GM12865 (cell line): ENCODE results near the gene IQCN.

ENCODE experiments used
- DNase-seq: peaks from one replicate; pipeline ENCODE4 v3.0.0; 2010; ENCODE audit warnings: low read depth
- H3K4me3 ChIP-seq: 2 replicates; pipeline ENCODE4 v1.5.1; 2011; ENCODE audit warnings: mild to moderate bottlenecking, low read depth, low read length, control low read depth
- TF ChIP-seq, protein P1 (sequence below): IDR thresholded peaks from 2 replicates; pipeline ENCODE4 v1.5.1; 2011; ENCODE audit warnings: low read length, control low read depth, low read depth, inconsistent platforms; ENCODE audit not compliant: insufficient read depth; ENCODE audit errors: missing control alignments

The IQCN gene

DNA sequence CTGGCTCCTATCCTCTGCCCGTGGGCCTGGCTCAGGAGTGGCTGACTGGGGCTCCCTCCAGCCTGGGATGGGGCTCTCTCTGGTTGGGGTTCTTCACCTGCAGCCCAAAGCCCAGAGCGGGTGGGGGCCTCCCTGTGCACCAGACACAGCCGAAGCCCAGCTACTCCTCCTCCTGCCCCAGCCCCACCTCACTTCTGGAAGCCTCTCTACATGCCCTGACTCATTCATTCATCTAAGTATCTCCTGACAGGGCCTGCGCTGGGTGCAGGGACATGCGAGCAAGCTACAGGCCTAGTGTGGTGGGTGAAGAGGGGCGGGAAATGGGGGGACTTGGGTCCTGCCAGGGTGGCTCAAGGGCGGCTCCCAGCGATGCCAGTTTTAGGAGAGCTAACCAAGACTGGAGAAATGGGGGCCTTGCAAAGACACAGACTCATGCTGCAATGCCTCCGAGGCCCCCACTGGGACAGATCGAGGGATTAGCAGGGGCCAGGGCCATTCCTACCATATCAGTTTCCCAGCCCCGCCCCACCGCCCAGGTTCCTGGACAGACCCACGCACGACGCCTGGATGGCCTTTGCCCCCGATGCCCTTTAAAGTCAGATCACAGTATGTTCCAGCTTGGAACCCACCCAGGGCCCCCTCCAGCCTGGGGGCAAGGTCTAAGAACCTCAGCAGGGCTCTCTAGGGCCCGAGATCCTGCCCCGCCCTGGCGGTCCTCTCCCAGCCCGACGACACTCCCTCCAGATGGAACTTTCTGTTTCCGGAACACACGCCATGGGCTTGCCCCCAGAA lies 36.1 kb upstream of the IQCN start:
- TF ChIP-seq, protein P1, sequence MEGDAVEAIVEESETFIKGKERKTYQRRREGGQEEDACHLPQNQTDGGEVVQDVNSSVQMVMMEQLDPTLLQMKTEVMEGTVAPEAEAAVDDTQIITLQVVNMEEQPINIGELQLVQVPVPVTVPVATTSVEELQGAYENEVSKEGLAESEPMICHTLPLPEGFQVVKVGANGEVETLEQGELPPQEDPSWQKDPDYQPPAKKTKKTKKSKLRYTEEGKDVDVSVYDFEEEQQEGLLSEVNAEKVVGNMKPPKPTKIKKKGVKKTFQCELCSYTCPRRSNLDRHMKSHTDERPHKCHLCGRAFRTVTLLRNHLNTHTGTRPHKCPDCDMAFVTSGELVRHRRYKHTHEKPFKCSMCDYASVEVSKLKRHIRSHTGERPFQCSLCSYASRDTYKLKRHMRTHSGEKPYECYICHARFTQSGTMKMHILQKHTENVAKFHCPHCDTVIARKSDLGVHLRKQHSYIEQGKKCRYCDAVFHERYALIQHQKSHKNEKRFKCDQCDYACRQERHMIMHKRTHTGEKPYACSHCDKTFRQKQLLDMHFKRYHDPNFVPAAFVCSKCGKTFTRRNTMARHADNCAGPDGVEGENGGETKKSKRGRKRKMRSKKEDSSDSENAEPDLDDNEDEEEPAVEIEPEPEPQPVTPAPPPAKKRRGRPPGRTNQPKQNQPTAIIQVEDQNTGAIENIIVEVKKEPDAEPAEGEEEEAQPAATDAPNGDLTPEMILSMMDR = no peak
- H3K4me3 ChIP-seq = no peak overlapping the region
- DNase-seq = no peak

DNA sequence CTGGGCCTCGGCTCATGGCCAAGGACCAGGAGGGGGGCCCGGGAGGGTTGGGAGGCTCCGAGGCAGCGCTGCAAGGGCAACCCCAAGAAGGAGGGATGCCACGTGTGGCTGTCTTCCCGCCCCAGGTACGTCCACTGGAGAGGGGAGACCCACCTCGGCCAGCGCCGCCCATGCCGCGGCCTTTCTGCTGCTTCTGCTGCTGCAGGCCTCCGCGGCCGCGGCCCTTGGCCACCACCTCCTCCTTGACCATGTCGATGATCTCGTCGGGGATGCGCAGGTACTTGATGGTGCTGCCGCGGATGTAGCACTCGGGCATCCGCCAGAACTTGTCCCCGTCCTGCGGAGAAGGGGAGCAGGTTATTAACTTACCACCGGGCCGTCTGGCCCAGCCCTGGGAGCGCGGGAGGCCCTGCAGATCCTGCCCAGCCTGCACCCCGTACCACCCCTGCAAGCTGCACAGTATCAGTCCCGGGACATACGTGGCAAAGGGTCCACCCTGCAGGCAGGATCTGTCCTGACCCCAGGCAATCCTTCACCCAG lies 35.3 kb upstream of the IQCN start:
- no peak overlapping the region for H3K4me3 ChIP-seq
- no peak for DNase-seq
- TF ChIP-seq, protein P1 = no peak

DNA sequence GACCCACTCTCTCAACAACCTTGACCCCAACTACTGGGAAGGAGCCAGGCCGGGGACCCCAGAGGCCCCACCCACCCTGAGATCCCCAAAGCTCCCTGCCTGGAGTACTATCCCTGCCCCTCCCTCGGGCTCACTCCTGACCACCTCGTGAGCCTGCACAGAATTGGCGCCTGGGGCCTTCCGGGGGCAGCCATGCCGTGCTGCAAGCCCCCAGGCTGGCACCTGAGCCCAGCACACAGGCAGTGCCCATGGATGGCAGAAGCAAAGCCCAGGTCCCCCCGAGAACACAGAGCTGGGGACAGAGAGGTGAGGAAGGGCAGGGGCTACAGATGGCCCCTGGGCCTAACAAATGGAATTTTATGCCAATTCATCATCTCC lies 34.7 kb upstream of the IQCN start:
- no peak overlapping the region for H3K4me3 ChIP-seq
- TF ChIP-seq, protein P1 = no peak
- DNase-seq = no peak

DNA sequence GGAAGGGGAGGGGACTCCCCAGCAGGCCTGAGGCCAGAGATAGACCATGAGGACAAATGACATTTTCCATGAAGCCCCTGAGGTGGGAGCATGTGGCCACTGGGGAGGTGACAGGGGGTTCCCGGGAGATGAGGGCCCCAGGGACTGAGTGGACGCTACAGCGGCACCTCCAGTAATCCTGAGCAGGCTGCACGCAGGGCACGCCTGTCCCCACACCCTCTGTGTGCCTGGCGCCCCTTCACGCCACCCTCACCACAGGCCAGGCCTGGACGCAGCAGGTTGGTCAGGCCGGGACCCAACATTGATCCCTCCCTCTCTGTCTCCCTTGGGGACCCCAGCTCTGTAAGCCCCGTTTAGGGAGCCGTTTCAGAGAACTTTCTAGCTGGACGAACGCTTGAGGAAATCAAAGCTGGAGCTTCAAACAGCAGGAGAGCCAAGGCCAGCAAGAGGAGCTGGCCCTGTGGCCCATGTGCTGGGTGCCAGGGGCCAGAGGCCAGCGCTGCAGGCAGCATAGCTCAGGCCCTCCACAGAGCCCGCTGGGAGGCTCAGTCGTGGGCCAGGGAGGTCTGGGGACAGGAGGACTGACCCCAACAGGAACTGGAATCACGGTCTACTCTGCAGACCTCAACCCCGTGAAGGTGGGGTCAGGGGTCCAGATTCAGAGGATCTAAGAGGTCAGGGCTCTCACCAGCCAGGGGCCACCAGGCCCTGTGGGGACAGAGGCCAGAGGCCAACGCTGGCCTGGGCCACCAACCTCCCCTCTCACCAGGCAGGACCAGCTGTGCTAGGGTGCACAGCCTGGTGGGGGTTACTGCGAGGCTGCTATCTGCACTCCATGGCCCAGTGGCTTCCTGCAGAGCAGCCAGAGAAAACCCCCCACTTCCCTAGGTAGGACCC lies 34.0 kb upstream of the IQCN start:
- TF ChIP-seq, protein P1 = no peak
- H3K4me3 ChIP-seq = no peak overlapping the region
- DNase-seq = no peak

DNA sequence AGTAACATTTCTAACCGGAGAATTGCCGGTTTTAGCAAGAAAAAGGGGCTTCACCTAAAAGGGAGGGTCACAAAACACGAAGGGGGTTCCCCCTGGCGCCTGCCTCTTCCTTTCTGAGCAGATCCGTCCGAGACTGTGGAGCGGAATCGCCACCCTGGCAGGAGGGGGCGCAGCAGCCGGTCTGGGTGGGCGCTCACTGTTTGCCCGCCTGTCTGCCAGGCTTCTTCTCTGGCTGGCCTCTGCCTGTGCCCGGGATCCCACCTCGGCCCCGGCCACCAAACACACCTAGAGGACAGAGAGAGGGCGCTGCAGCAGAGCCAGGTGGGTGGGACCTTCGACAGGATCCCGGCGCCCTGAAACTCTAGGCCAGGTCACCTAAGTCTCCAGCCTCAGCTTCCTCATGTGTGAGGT lies 33.0 kb upstream of the IQCN start:
- peak; percentile 38 for DNase-seq
- TF ChIP-seq, protein P1 = no peak
- no peak overlapping the region for H3K4me3 ChIP-seq

DNA sequence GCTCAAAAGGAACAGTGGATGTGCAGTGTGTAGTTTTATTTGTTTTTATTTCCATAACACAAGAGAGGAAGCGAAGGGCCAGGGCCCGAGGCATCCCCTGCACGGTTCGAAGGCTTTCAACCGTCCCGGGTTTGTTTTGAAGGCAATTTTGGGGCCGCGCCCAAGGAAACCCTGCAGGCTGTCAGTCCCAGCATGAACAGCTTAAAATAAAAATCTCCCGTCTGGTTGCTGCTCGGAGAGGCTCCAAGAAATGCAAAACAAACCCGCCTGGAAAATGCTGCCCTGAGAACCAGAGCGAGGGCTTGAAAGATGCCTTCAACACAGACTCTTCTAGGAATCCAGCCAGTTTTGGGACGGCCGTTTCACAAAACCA lies 32.6 kb upstream of the IQCN start:
- peak; percentile 49 for DNase-seq
- peak overlapping the region; percentile 19 for H3K4me3 ChIP-seq
- TF ChIP-seq, protein P1 = no peak
